Muscle layer of colon (tissue), 2 donors: ENCODE measurements around the gene MOV10L1.
"Not testable (repeated sequence)": the region's sequence is repeated elsewhere in the genome, so short reads cannot be mapped to it uniquely, and the experiment has no call there.

Source experiments
- H3K27ac ChIP-seq: one replicate; pipeline ENCODE4 v1.7.0; 2013; ENCODE audit warnings: low read depth, mild to moderate bottlenecking, low read length, moderate library complexity
- H3K27me3 ChIP-seq, 2 donors: one replicate each; pipeline ENCODE4 v1.7.0; 2013; ENCODE audit warnings: low read length in 2 of 2, mild to moderate bottlenecking in 2 of 2; ENCODE audit not compliant: insufficient read depth in 2 of 2, control insufficient read depth in 1 of 2
- H3K36me3 ChIP-seq: one replicate; pipeline ENCODE4 v1.7.0; 2013; ENCODE audit warnings: mild to moderate bottlenecking, low read length; ENCODE audit not compliant: insufficient read depth
- H3K4me1 ChIP-seq: one replicate; pipeline ENCODE4 v1.7.0; 2013; ENCODE audit warnings: mild to moderate bottlenecking, low read length; ENCODE audit not compliant: insufficient read depth
- H3K4me3 ChIP-seq, 2 donors: one replicate each; pipeline ENCODE4 v1.7.0; 2013; ENCODE audit warnings: low read length in 2 of 2, low read depth in 1 of 2, mild to moderate bottlenecking in 1 of 2, moderate library complexity in 1 of 2
- H3K9ac ChIP-seq: one replicate; pipeline ENCODE4 v1.7.0; 2013; ENCODE audit warnings: low read length
- H3K9me3 ChIP-seq: one replicate; pipeline ENCODE4 v1.7.0; 2013; ENCODE audit warnings: mild to moderate bottlenecking, low read length
- donor health status: abdominal sarcoma.
- donor health status: Adenocarcinoma of cecum.

The MOV10L1 gene

DNA sequence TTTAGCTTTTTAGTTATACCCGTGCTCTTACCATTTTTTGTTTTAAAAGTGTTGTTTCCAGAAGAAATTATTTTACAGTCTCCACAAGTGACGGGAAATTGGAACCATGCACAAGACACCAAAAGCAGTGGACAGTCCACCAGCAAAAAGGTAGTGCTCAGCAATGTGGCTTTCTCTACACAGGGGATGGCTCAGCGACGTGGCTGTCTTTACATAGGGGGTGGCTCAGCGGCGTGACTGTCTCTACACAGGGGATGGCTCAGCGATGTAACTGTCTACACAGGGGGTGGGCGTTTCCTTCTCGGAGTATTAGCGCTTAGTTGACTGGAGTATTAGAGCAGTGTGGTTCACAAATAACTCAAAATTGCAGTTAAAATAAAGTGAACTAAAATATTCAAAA lies 44.7 kb downstream of the MOV10L1 start:
- Histone ChIP-seq H3K27me3 (no peaks in the 10 kb centered on the region), H3K9ac (no peak overlapping the region), H3K36me3 (no peaks in the 10 kb centered on the region), H3K4me1 (peaks cover 6% of the 10 kb centered on the region), H3K27ac (no peak overlapping the region), H3K4me3 (no peak overlapping the region), H3K9me3 (no peaks in the 10 kb centered on the region)

DNA sequence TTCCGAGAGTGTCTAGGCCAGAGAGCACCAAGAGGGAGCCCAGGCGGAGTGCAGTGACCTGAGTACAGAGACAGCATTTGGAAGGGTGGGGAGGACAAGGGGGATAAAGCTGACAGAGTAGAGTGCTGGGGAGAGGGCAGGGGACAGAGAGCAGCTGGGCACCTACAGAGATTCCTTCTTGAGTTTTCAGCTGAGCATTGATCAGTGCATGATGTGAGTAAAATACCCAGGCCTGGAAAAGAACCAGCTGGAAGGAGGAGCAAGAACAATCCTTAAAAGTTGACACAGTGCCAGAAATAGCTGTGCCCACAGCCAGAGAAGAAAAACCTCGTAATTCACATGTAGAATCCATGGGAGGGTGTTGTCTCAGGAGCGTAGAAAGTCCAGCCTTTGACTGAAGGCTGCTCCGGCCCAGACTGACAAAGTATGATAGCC lies 46.8 kb downstream of the MOV10L1 start:
- no peak overlapping the region for H3K9ac ChIP-seq
- H3K4me3 ChIP-seq = no peak overlapping the region
- H3K27ac ChIP-seq = no peak overlapping the region
- no peaks in the 10 kb centered on the region for H3K9me3 ChIP-seq
- peaks cover 6% of the 10 kb centered on the region for H3K4me1 ChIP-seq
- H3K36me3 ChIP-seq = no peaks in the 10 kb centered on the region
- no peaks in the 10 kb centered on the region for H3K27me3 ChIP-seq

DNA sequence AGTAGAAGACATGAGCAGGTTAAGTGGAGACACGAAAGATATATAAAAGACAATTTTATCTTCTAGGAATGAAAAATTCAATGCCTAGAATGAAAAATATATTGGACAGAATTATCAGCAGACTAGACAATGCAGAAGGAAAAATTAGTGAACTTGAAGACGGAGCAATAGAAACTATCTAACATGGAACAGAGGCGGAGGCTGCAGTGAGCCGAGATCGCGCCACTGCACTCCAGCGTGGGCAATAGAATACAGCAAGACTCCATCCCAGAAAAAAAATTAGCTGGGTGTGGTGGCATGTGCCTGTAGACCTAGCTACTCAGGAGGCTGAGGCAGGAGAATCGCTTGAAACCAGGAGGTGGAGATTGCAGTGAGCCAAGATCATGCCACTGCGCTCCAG lies 47.5 kb downstream of the MOV10L1 start:
- not testable (repeated sequence) for H3K36me3 ChIP-seq, H3K4me1 ChIP-seq, H3K4me3 ChIP-seq, H3K9me3 ChIP-seq, H3K9ac ChIP-seq, H3K27ac ChIP-seq, H3K27me3 ChIP-seq

DNA sequence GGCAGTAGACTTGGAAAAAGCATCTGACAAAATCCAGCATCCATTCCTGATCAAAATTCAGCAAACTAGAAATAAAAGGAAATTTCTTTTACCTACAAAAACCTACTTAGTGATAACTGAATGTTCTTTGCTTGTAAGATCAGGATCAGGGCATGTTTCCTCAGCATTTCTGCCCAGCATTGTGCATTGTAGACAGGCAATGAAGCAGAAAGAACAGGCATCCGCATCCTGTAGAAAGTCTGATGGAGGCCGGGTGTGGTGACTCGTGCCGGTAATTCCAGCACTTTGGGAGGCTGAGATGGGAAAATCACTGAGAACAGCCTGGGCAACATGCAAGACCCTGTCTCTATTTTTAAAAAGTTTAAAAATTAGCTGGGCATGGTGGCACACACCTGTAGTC lies 48.2 kb downstream of the MOV10L1 start:
- H3K9ac ChIP-seq = no peak overlapping the region
- H3K9me3 ChIP-seq = no peaks in the 10 kb centered on the region
- H3K4me3 ChIP-seq = no peak overlapping the region
- no peak overlapping the region for H3K27ac ChIP-seq
- peaks cover 6% of the 10 kb centered on the region for H3K4me1 ChIP-seq
- H3K27me3 ChIP-seq = no peaks in the 10 kb centered on the region
- no peaks in the 10 kb centered on the region for H3K36me3 ChIP-seq

DNA sequence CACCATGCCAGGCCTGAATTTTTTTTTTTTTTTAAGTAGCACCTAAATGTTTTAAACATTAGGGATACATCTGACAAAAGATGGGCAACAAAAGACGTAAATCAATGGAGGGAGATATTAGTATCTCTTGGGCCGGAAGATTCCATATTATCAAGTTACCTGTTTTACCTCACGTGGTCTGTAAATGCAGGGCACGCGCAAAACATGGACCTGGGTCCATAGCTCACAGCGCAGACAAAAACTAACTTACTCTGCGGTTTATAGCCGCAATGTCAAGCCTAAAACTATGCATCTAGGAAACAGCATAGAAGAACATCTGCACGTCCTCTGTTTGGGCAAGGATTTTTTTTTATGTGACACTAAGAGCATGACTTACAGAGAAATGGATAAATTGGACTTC lies 49.2 kb downstream of the MOV10L1 start:
- Histone ChIP-seq H3K9ac (no peak overlapping the region), H3K4me3 (no peak overlapping the region), H3K9me3 (no peaks in the 10 kb centered on the region), H3K27me3 (no peaks in the 10 kb centered on the region), H3K36me3 (no peaks in the 10 kb centered on the region), H3K27ac (no peak overlapping the region), H3K4me1 (peaks cover 6% of the 10 kb centered on the region)

DNA sequence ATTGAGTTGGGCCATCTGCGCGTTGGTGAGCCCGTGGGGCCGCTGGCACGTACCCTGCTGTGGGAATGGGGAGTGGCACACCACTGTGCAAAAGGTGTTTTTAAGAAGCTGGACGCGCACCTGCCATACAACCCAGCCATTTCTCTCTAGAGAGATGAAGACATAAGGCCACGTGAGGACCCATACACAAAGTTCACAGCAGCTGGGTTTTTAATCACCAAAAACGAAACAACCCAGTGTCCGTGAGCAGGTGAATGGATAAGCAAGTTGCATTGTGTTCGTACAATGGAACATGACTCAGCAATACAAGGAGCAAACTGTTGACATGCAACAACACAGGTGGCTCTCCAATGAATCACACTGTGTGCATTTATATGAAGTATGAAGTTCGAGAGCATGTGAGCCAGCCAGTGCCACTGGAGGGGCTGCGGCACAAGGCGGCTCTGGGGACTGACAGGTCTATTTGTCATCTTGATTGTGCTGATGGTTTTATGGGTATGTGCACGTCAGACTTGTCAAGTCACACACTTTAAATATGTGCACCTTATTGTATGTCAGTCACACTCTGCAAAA lies 50.1 kb downstream of the MOV10L1 start:
- Histone ChIP-seq H3K9ac (no peak overlapping the region), H3K27me3 (no peaks in the 10 kb centered on the region), H3K4me1 (peaks cover 6% of the 10 kb centered on the region), H3K27ac (no peak overlapping the region), H3K9me3 (no peaks in the 10 kb centered on the region), H3K4me3 (no peak overlapping the region), H3K36me3 (no peaks in the 10 kb centered on the region)

DNA sequence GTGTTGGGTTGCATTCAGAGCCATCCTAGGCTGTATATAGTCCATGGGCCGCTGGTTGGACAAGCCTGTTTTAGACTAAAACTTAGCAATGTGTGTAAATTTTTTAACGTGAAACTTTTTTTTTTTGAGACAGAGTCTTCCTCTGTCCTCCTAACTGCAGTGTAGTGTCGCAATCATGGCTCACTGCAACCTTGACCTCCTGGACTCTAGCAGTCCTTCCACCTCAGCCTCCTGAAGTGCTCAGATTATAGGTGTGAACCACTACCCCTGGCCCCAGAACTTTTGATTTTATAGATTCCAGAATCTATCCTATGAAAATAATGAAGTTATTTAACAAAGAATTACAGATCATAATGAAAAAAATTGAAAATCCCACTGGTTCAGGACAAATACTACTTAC lies 50.8 kb downstream of the MOV10L1 start:
- H3K9me3 ChIP-seq = no peaks in the 10 kb centered on the region
- H3K27me3 ChIP-seq = no peaks in the 10 kb centered on the region
- no peak overlapping the region for H3K4me3 ChIP-seq
- peaks cover 6% of the 10 kb centered on the region for H3K4me1 ChIP-seq
- no peaks in the 10 kb centered on the region for H3K36me3 ChIP-seq
- H3K27ac ChIP-seq = no peak overlapping the region
- H3K9ac ChIP-seq = no peak overlapping the region

DNA sequence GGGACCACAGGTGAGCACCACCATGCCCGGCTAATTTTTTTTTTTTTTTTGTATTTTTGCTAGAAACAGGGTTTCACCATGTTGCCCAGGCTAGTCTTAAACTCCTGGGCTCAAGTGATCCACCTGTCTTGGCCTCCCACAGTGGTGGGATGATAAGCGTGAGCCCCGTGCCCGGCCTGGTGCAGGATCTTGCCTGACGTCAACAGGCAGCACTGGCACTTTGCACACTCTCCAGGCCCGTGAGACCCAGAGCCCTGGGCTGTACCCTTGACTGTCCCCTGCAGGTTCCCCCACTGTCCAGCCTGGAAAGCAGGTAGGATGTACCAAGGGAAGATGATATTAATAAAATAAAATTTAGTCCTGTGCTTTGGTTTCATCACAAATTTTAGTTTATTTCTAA lies 51.7 kb downstream of the MOV10L1 start:
- Histone ChIP-seq H3K4me1 (peaks cover 4% of the 10 kb centered on the region), H3K27me3 (no peaks in the 10 kb centered on the region), H3K27ac (no peak overlapping the region), H3K36me3 (no peaks in the 10 kb centered on the region), H3K9me3 (no peaks in the 10 kb centered on the region), H3K9ac (no peak overlapping the region), H3K4me3 (no peak overlapping the region)

DNA sequence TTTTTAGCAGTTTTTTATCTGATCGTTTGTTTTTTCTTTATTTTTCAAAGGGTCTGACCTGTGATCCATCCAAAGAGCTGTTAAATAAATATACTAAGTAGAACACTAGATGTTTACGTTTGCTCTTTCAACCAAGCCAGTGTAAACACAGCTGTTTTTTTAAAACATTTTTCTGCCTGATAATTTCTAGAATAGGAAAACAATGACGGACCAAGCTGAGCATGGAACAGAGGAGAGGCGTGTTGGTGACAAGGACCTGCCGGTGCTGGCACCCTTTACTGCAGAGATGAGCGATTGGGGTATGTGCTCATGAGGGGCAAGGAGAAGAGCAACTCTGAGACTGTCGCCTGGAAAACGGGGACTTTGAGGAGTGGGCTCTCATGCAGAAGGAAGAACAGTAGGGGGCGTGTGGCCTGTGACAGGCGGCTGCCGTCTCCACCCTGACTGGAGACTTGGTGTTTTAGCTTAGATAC lies 52.1 kb downstream of the MOV10L1 start:
- H3K27me3 ChIP-seq = no peaks in the 10 kb centered on the region
- no peak overlapping the region for H3K27ac ChIP-seq
- no peaks in the 10 kb centered on the region for H3K4me1 ChIP-seq
- no peaks in the 10 kb centered on the region for H3K9me3 ChIP-seq
- H3K36me3 ChIP-seq = no peaks in the 10 kb centered on the region
- no peak overlapping the region for H3K4me3 ChIP-seq
- H3K9ac ChIP-seq = no peak overlapping the region

DNA sequence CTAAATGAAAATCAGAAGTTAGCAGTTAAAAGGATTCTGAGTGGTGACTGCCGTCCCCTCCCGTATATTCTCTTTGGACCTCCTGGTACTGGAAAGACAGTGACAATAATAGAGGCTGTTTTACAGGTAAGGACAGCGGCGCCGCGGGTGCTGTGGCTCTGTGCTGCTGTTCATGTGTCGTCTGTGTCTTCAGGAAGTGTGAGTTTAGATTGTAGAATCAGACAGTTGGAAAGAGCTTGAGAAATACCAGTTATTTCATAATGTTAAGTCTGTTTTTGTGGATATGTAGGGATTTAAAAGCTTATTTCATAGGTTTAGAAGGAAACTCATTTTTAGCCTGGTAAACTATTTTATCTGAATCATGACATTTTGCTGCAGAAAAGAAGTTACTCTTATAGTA lies 53.3 kb downstream of the MOV10L1 start:
- Histone ChIP-seq H3K9ac (no peak overlapping the region), H3K9me3 (no peaks in the 10 kb centered on the region), H3K4me1 (no peaks in the 10 kb centered on the region), H3K36me3 (no peaks in the 10 kb centered on the region), H3K27me3 (no peaks in the 10 kb centered on the region), H3K4me3 (no peak overlapping the region), H3K27ac (no peak overlapping the region)

DNA sequence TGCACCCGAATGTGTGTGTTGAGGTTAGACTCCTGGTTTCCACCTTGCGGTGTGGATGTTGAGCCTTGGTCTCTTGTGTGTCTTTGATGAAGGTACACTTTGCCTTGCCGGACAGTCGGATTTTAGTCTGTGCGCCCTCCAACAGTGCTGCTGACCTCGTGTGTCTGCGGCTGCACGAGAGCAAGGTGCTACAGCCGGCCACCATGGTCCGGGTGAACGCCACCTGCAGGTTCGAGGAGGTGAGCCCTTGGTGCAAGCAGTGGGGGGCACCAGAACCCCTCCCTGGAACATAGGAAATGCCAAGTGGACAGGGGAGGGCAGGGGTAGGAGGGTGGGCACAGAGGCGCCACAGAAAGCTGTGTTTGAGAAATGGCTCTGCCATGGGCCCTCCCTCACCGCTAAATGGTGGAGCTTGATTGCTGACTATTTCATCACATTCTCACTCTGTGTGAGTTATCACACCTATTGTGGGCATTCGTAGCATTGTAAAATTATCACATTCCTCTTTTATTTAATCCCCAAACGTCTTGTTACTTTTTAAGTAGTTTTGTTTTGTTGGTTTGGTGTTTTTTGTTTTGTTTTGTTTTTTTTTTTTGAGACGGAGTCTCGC lies 54.3 kb downstream of the MOV10L1 start:
- Histone ChIP-seq H3K9ac (no peak overlapping the region), H3K27ac (no peak overlapping the region), H3K9me3 (no peaks in the 10 kb centered on the region), H3K27me3 (no peaks in the 10 kb centered on the region), H3K4me1 (no peaks in the 10 kb centered on the region), H3K36me3 (no peaks in the 10 kb centered on the region), H3K4me3 (no peak overlapping the region)

DNA sequence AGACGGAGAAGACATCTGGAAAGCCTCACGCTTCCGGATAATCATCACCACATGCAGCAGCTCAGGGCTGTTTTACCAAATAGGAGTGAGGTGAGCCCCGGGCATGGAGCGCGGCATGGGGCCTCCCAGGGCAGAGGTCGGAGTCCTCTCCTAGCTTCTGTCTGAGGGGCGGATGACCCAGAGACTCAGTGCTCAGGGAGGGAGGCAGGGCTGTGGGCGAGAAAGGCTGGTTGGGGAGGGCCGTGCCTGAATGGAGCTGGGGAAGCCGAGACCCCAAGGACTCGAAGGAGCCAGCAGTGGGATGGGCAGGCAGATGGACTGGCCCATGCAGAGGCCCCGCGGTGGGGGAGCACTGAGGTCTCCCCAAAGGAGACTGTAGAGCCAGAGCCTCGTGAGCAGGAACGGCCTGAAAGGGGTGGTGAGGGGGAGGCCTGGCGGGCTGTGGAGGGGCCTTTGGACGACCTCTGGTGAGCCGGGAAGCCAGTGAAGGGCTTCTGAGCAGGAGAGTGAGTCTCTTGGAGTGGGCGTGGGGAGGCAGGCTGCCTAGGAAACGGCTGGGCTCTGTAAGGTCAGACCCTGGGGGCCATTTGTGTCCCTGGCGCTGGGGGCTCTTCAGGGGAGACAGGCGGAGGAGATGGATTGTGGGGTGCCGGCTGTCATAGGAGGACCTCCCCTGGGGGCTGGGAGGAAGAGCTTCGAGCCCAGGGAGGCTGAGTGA lies 56.1 kb downstream of the MOV10L1 start:
- Histone ChIP-seq H3K36me3 (no peaks in the 10 kb centered on the region), H3K4me1 (no peaks in the 10 kb centered on the region), H3K27ac (no peak overlapping the region), H3K9me3 (no peaks in the 10 kb centered on the region), H3K9ac (no peak overlapping the region), H3K4me3 (no peak overlapping the region), H3K27me3 (no peaks in the 10 kb centered on the region)
